GM21423 (cell line): ENCODE measurements around the gene STK10.
"Not testable (repeated sequence)": the region's sequence is repeated elsewhere in the genome, so short reads cannot be mapped to it uniquely, and the experiment has no call there.

ENCODE experiments used
- ATAC-seq: cut with Tn5 transposase; IDR thresholded peaks from one replicate; pipeline ENCODE4 v1.9.1; 2021; ENCODE audit warnings: mild to moderate bottlenecking, moderate library complexity; ENCODE audit not compliant: unreplicated experiment

The STK10 gene

DNA sequence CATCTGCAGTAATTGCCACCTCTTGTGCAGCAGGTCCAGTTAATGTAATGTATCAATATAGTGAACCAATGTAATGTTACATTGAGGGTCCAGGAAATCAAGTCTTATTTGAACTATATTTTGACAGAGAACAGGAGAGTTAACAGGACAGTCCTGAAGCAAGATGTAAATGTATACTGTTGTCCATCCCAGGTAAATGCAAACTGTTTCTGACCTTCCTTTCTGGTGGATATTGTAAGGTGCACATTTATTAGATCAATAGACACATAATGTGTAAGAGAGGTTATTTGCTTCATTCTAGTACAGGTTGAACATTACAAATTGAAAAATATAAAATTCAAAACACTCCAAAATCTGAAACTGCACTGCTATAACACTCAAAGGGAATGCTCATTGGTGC lies 158.1 kb downstream of the STK10 start:
- no peak for ATAC-seq

DNA sequence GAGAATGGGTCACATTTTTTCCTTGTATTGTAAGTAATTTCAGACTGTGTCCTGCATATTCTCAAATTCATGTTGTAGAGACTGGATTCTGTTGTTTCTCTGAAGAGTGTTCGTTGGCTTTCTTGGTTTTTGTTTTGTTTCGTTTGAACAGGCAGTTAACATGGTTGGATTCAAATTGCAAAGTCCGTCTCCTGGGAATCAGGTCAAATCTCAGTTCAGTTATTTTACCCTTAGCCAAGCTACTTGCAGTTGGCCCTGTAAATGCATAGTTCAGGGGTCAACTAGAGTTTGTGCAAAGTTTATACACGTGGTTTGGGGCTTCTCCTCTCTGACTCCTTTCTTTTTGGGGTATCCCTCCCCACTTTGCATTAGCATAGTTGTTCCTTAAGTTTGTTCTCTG lies 159.9 kb downstream of the STK10 start:
- ATAC-seq = no peak

DNA sequence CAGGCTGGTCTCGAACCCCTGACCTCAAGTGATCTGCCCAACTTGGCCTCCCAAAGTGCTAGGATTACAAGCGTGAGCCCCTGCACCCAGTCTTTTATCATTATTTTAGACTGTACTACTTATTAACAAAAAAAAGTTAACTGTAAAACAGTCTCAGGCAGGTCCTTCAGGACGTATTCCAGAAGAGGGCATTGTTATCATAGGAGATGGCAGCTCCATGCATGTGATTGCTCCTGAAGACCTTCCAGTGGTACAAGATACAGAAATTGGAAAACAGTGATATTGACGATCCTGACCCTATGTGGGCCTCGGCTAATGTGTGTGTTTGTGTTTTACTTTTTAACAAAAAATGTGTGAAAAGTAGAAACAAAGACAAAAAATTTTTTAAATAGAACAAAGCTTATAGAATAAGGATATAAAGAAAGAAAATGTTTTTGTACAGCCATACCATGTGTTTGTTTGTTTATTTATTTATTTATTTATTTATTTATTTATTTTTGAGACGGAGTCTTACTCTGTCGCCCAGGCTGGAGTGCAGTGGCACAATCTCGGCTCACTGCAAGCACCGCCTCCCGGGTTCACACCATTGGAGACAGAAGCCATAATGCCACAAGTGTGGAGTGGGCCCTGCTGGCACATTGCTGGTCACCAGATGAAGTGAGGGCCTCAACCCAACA lies 167.8 kb downstream of the STK10 start:
- ATAC-seq = not testable (repeated sequence)

DNA sequence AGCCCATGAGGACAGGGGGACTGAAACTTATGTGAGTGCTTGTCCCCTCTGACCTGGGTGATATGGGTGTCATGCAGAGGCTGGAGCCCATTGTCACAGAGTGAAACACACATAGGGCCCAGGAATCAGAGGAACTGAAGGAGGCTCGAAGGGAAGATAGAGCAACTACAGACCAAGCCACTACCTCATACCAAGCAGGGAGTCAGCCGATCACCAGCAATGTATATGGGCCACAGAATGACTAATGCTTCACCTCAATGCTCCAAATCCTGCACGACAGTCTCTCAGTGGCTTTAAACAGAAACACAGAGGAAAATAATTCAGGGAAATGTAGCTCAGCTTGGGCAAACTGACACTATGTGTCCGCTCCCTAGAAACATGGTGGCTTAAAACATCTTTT lies 172.7 kb downstream of the STK10 start:
- no peak for ATAC-seq

DNA sequence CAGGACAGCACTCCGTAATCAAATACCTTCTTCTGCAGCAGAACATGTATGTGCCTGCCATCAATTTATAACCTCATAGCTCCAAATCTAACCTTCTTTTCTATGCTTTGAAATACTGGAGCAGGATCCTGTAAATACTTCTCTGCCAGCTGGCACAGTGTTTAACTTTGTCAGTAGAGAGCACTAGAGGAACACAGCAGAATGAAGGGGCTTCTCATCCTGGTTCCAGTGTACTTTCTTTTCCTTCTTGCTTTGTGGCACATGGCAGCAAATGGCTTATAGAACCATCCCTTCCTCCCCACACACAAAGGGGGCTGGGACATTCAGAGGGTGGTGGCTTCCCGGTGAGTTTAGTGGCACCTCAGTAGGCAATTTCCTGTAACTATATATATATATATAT lies 177.7 kb downstream of the STK10 start:
- no peak for ATAC-seq

DNA sequence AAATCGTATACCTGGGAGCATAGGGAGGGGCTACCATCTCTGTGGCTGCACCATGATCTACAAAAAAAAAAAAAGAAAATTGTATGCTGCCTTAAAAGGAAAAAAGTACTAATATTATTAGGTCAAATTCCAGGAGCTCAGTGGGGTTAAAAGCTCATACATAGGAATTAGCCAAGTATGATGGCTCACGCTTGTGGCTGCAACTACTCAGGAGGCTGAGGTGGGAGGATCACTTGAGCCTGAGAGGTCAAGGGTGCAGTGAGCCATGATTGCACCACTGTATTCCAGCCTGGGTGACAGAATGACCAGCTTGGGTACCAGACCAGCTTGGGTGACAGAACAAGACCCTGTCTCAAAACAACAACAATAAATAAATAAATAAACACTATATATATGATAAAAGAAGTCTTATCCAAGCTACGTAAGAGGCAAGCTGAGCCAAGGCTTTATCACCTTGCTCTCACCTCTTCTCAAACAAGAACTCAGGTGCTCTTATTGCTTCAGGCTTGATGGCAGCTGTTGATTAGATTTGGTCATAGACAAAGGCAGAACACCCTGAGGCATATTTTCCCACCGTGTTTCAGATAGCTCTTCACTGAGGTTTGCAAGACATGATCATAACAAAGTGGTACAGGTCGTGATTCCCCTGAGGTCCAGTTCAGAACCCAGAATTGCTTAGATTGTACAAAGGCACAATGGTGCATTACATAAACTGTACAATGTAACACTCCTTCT lies 178.3 kb downstream of the STK10 start:
- ATAC-seq = no peak

DNA sequence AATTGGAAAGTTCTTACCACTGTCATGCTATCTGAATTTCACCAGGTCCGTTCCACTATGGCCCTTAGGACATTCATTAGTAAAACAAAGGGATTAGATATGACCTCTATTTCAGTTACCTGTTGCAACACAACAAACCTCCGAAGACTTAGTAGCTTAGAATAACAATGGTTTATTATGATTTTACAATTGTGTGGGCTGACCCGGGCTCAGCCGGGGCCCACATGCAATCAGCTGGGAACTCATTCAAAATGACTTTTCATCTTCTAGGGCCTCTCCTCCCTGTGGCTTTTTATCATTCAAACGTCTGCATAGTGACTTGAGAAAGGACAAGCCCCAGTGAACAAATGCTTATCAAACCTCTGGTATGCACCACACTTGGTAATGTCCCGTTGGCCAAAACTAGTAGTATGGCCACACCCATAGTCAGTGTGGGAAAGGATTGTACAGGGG lies 179.3 kb downstream of the STK10 start:
- ATAC-seq = no peak

DNA sequence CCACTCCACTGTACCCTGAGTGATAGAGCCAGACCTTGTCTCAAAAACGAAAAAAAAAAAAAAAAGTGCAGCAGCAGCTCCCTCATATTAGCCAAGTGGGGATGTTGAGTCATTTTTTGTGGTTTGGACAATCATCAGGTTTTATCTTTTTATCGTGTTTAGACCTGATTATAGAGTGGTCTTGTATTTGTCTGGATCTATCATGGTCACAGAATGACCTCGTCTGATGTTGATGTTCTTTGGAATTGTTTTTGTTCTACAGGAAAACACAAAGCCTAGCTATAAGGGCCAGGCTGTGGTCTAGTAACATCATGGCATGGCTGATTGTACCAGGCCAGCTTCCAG lies 179.9 kb downstream of the STK10 start:
- ATAC-seq = no peak

DNA sequence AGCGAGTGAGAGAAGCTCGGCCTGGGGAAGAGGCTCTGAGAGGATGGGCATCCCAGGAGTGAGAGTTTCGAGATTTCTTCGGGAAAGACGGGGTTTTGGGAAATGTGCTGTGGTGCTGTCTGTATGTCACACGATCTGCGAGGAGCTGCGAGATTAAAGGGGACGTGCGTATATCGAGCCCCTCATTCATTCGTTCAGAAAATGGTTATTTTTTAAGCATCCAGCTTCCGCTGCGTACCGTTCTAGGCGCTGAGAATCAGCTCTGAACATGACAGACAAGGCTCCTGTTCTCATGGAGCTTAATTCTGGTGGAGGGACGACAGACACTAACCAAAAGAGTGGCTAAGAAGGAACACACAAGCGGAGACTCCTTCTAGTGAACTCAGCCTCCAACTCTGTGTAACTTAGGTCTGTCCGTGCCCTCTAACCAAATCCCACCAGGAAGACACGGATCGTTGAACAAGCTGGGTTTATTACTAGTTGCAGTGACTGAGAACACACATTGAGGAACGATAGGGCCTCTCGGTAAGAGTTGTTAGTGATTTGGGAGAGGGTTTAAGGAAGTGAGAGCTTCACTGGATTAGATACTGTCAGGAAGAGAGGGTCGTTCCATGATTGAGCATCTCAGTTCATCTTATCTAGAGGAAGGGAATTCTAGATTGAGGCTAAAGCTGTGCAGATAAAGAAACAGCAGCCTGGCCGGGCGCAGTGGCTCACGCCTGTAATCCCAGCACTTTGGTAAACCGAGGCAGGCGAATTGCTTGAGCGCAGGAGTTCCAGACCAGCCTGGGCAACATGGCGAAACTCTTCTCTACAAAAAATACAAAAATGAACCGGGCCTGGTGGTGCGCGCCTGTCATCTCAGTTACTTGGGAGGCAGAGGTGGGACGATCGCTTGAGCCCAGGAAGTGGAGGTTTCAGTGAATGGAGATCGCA lies 180.6 kb downstream of the STK10 start:
- no peak for ATAC-seq

DNA sequence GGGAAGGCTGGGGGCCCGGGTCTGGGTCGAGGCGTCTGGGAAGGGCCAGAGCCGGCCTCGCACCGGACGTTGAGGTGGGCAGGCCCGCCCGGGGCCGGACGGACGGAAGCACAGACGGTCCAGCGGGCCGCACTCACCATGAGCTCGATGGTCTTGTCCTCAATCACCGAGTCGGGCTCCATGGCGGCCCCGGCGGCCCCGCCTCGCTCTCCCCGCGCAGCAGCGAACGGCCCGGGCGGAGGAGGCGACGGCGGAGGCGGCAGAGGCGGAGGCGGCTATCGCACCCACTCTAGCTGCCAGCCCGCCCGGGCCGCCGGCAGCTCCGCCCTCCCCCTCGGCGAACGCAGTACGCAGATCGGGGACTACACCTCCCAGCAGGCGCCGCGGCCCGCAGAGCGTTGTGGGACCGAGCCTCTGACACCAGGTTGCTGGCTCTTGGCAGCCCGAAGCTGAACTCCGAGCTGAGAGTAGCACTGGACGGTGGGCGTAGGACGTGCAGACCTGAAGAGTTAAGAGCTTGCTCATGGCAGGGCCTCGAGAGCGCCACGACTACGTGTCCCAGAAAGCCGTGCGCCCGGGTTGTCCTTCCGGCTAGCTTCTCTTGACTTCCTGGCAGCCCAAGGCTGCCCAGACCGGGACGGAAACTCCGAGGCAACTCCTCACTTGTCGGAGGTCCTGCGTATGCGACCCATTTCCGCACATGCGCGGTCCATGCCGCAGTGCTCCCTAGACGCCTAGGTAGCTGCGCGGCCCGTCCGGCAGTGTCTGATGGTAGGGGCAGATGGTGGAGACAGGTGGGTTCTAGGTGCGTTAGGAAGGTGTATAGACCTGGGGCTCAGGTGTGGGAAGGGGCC lies 181.5 kb downstream of the STK10 start, which contains the start of gene FBXW11:
Gene FBXW11 (minus strand): TSS at position 318 of the 854 bp plus-strand sequence. CDS start 136 bp downstream, at position 182.
- peak; percentile 80 for ATAC-seq

DNA sequence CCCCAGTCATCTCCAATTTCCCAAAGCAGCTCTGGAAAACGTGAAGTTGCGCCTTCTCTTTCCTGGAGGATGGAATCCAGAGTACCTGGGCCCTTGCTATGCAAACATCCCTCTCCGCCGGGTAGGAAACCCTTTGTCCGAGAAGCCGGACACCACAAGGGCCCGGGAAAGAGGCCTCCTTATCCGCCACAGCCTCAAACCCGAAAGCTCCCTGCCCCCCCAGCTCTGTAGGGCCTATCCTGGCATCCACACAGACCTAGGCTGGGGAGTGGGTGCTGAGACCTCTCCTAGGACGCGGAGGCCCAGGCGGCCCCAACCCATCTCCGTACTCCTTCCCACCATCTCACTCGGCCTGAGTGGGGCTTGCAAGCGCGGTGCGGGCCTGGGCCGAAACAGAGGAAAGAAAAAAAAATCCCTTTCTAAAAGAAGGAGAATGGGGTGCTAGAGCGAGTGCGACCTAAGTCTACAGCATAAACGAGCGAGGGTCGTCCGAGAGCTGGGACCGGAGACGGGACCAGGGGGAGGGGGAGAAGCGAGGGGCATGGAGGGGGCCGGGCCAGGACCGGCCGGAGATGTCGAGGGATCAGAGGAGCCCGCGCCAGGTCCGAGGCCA lies 182.2 kb downstream of the STK10 start:
- ATAC-seq = peak; percentile 0

DNA sequence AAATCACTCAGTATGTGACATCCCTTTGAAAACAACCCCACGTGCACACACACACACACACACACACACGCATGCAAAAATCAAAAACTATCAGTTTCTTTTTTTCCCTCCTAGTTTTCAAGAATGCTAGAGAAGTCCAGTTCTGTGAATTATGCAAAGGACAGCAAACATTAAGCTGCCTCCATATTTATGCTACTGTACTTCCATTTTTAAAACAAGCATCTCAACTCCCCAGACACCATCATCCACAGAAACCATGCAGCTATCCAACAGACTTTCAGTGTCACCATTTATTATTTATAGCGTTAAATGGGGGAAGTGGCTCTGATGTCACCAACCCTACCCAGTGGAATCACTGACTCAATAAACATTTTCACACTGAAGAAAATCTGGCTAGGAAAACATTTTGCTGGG lies 183.2 kb downstream of the STK10 start:
- ATAC-seq = no peak

DNA sequence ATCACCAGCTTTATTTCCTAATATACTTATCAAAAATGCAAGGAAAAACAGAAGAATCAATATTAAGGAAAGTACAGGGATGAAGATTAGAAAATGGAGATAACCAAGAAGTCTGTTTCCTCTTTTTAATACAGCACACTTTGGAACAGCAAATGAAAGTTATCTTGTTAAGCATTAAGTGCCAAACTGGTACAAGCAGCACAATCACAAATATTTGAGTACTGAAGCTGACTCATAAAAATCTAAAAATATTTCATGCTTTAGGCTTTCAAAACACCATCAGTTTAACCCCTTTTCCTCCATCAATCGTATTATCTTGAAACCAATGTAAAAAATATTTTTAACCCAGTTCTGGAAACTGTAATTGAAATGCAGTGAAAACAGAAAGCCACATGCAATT lies 184.3 kb downstream of the STK10 start:
- ATAC-seq = no peak

DNA sequence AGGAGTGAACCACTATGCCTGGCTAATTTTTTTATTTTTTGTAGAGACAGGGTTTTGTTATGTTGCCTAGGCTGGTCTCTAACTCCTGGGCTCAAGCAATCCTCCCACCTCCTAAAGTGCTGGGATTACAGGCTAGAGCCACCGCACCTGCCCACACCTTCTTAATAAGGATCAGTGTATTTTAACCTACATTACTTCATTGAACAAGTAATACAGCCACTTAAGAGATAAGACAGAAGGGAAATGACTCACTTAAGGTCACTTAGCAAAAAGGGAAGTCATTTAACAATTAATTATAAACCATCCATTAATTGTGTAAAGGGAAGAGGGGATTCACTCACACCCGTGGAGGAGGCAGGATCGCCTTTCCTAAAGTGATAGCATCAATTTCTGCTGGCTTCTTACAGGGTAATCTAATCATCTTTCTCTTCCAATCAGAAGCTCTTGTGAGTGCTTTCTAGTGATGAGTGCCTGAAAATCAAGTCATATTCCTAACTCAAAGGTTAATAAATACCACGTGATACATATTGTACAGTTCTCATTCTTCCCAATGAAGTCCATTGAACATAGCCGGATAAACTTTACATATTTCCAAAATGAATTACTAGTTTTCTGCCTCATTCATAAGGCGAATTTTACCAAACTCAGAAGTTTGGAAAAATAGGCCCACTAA lies 185.0 kb downstream of the STK10 start:
- no peak for ATAC-seq

DNA sequence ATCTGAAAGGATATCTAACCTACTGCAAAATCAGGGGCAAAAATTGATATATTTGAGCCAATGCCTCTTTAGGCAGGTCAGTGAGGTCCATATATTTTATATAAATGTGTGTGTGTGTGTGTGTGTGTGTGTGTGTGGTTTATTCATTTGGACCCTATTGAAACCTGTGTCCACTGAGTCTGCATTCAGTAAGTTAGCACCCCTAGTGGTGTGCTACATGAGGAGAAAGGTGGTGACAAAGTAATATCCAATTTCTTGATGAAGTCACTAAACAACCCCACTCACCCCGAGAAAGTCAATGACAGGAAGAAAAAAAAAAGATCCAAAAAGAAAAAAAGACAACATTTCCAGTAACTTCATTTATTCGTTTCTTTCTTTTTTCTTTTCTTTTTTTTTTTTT lies 185.7 kb downstream of the STK10 start:
- ATAC-seq = no peak

DNA sequence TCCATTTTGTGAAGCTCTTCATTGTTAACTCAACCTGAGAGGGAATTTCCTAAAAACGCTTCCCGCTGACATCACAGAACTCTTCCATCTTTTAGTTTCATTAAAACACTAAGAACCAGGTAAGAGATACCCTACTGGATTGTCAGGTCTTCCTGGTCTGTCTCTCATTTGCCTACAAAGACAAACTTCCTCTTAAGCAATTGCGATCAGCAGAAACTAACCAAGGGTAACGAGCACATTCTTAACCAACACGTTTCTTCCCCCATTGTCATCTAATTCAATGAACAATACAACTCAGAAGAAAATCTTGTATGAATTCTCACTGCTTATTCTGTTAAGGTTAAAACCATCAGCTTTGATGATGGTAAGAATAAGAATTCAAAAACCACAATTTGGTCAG lies 188.1 kb downstream of the STK10 start:
- ATAC-seq = peak; percentile 51

DNA sequence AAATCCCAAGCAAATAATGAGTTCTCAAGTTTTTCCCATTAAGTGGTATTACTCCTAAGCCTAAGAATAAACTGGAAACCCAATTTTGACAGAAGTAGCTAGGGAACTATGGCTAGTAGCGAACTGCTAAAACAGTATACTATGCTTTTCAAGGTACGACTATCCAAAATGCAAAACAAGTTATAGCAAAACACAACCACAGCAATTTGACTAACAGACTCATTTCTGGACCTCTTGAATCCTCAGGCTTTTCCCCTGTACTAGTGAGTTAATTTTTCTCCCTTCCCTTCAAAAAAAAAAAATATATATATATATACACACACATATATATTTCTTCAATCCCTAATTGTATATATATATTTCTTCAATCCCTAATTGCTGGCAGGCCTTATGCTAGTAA lies 188.9 kb downstream of the STK10 start:
- ATAC-seq = no peak

DNA sequence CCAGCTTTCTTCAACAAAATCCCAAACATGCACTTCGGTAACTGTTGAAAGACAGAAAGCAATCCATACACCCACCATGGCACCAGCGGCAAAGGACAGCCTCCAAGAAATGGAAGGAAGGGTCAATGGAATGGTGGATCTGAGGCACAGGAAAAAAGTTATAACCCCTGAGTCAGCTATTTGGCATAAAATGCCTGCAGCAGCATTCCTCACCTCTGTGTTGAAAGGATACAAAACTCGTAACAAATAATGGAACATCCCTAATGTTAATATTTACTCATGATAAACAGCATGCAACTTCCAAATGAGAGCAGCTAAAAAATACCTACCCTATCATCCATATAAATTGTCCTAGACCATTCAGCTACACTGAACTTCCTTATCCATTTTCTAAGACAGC lies 191.0 kb downstream of the STK10 start:
- no peak for ATAC-seq

DNA sequence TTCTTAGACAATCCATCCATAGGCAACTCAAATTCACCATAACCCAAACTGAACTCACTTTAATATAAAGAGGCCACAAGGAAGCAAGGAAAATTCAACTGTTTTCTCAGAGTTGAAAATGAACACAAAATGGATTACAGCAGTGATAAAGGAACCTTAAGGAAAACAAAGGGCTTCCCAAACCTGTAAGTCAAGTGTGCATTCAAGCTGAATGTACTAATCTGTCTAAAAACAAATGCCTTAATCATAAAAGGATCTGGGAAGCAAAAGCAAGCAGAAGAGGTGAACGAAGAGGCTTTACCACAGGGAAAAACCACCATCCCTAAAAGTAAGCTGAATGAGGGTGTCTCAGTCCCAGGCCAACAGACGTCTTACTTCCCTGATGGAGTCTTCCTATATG lies 195.2 kb downstream of the STK10 start:
- ATAC-seq = no peak

DNA sequence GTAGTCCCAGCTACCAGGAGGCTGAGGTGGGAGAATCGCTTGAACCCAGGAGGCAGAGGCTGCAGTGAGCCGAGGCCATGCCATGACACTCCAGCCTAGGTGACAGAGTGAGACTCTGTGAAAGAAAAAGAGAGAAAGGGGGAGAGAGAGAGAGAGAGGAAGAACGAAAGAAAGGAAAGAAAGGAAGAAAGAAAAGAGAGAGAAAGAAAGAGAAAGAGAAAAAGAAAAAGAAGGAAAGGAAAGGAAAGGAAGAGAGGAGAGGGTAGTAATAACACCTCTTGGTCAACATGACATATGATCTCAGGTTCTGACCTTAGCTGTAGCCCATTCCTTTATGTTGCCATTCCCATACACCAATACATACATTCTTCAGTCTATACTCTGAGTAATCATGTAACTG lies 195.7 kb downstream of the STK10 start:
- no peak for ATAC-seq
